ENCODE results near the gene AP1AR. TPM values are rescaled to one million over a fixed set of nuclear protein-coding genes. Genes with fewer than 3 reads are reported as not detected.

AP1AR gene
- total RNA-seq, 2 experiments from 2014 or later: 18.2 to 39.2 TPM

DNA sequence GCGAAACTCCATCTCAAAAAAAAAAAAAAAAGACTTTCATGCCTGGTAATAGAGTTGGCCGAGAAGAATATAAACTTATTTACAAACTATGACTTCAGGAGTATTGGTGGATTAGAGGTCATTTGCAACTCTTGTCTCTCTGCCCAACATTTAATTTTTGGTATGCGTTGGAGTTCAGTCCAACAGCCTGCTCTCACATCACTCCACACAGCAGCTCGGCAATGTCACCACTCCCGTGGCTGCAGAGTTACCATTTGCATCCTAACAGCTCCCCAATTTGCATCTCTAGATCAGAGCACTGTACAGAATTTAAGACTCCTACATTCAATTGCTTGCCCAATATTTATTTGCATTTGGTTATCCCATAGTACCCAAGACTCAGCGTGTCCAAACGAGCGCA lies 40.9 kb upstream of the AP1AR start:
- Histone ChIP-seq H3K9me3 (ENCODE audit: low read length) (no peaks in the 10 kb centered on the region), H2AFZ (ENCODE audit: low read length) (no peak overlapping the region), H4K20me1 (ENCODE audit: insufficient read depth, low read length) (no peaks in the 10 kb centered on the region), H3K4me3 (ENCODE audit: low read depth, low read length, poor library complexity, severe bottlenecking) (no peak overlapping the region), H3K9me2 (ENCODE audit: insufficient read depth, low read length) (no peaks in the 10 kb centered on the region), H3K27ac (ENCODE audit: low read depth, low read length, poor library complexity, severe bottlenecking) (no peak overlapping the region), H3K79me2 (ENCODE audit: insufficient read depth, low read depth, low read length) (no peaks in the 10 kb centered on the region), H3K36me3 (ENCODE audit: insufficient read depth, low read length) (peaks cover 7% of the 10 kb centered on the region; the same call in 1 of the 2 replicates), H3K4me1 (ENCODE audit: insufficient read depth, low read length, poor library complexity, severe bottlenecking) (no peaks in the 10 kb centered on the region), H3K4me2 (ENCODE audit: low read length) (no peak overlapping the region)
- no peak for TF ChIP-seq EZH2phosphoT487 (IDR thresholded peaks at IDR 0.05; ENCODE audit: borderline replicate concordance, low read depth, low read length)
- TF ChIP-seq, protein P1, sequence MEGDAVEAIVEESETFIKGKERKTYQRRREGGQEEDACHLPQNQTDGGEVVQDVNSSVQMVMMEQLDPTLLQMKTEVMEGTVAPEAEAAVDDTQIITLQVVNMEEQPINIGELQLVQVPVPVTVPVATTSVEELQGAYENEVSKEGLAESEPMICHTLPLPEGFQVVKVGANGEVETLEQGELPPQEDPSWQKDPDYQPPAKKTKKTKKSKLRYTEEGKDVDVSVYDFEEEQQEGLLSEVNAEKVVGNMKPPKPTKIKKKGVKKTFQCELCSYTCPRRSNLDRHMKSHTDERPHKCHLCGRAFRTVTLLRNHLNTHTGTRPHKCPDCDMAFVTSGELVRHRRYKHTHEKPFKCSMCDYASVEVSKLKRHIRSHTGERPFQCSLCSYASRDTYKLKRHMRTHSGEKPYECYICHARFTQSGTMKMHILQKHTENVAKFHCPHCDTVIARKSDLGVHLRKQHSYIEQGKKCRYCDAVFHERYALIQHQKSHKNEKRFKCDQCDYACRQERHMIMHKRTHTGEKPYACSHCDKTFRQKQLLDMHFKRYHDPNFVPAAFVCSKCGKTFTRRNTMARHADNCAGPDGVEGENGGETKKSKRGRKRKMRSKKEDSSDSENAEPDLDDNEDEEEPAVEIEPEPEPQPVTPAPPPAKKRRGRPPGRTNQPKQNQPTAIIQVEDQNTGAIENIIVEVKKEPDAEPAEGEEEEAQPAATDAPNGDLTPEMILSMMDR (conservative IDR thresholded peaks at IDR 0.05; ENCODE audit: low read length): no peak
- intact Hi-C loops (cut with micrococcal nuclease; ENCODE audit: unreplicated experiment): no loop called here
- ChIA-PET POLR2A (interaction anchor here (0.6 to 1.1 kb wide), 3 partner anchors 42 to 88 kb away, joined by 3 to 8 read pairs (median 5); no protein-coding TSS in a partner anchor), CTCF (ENCODE audit: unreplicated experiment) (no interaction called here)
- no TSS peak for BruUV-seq (replicated peaks)
- DNase-seq (ENCODE audit: low spot score): no peak

DNA sequence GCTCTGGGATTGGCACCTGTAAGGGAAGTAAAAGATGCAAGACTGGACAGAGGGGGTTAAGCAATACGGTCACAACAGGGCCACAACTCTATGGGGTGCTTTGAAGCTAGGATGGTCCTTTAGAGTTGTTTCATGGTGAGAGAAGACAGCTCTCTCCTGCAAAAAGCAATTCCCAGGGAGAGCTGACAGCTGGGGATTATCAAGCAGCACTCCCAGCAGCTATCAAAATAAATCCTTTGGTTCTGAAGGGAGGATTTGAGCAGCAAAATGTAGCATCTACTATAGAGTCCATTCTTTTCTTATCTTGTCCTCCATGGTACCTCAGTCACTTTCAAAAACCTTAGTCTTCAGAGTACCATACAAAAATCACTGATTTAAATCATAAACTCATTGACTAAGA lies 35.1 kb upstream of the AP1AR start:
- Histone ChIP-seq H3K79me2 (ENCODE audit: insufficient read depth, low read depth, low read length) (no peaks in the 10 kb centered on the region), H2AFZ (ENCODE audit: low read length) (no peak overlapping the region), H3K27ac (ENCODE audit: low read depth, low read length, poor library complexity, severe bottlenecking) (no peak overlapping the region), H3K4me2 (ENCODE audit: low read length) (no peak overlapping the region), H3K36me3 (ENCODE audit: insufficient read depth, low read length) (no peaks in the 10 kb centered on the region), H3K4me1 (ENCODE audit: insufficient read depth, low read length, poor library complexity, severe bottlenecking) (no peaks in the 10 kb centered on the region), H3K9me3 (ENCODE audit: low read length) (no peaks in the 10 kb centered on the region), H3K9me2 (ENCODE audit: insufficient read depth, low read length) (no peaks in the 10 kb centered on the region), H3K4me3 (ENCODE audit: low read depth, low read length, poor library complexity, severe bottlenecking) (no peak overlapping the region), H4K20me1 (ENCODE audit: insufficient read depth, low read length) (no peaks in the 10 kb centered on the region)
- POLR2A ChIA-PET: interaction anchor here (0.8 to 2.0 kb wide), 4 partner anchors 12 to 19 kb away, joined by 3 to 6 read pairs (median 4); no protein-coding TSS in a partner anchor
- no peak for DNase-seq (ENCODE audit: low spot score)
- no TSS peak for BruUV-seq (replicated peaks)
- CTCF ChIA-PET (ENCODE audit: unreplicated experiment): no interaction called here
- TF ChIP-seq, protein P1 (conservative IDR thresholded peaks at IDR 0.05; ENCODE audit: low read length): no peak
- TF ChIP-seq EZH2phosphoT487 (IDR thresholded peaks at IDR 0.05; ENCODE audit: borderline replicate concordance, low read depth, low read length): no peak
- intact Hi-C loops (cut with micrococcal nuclease; ENCODE audit: unreplicated experiment): no loop called here

DNA sequence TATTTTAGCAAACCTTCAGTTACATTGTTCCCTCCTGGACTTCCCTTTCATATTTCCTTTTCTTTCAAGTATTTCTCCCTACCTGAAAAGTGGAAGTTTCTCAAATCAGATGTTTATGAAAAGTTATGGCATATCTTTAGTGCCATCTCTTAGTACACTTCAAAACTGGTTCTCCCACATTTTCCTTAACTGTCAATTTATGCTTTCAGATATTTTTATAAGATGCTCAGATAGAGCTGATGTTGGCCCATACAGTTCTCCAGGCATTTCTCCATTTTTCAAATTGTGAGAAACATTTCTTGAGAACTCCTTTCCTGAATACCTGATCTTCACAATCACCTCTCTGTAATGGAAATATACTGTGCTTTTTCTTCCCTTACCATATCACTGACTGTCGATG lies 32.5 kb upstream of the AP1AR start:
- Histone ChIP-seq H3K4me1 (ENCODE audit: insufficient read depth, low read length, poor library complexity, severe bottlenecking) (peaks cover 8% of the 10 kb centered on the region), H4K20me1 (ENCODE audit: insufficient read depth, low read length) (no peaks in the 10 kb centered on the region), H3K9me3 (ENCODE audit: low read length) (no peaks in the 10 kb centered on the region), H3K36me3 (ENCODE audit: insufficient read depth, low read length) (no peaks in the 10 kb centered on the region), H3K4me2 (ENCODE audit: low read length) (no peak overlapping the region), H3K79me2 (ENCODE audit: insufficient read depth, low read depth, low read length) (no peaks in the 10 kb centered on the region), H3K4me3 (ENCODE audit: low read depth, low read length, poor library complexity, severe bottlenecking) (no peak overlapping the region), H3K27ac (ENCODE audit: low read depth, low read length, poor library complexity, severe bottlenecking) (no peak overlapping the region), H2AFZ (ENCODE audit: low read length) (no peak overlapping the region), H3K9me2 (ENCODE audit: insufficient read depth, low read length) (no peaks in the 10 kb centered on the region)
- no peak for TF ChIP-seq EZH2phosphoT487 (IDR thresholded peaks at IDR 0.05; ENCODE audit: borderline replicate concordance, low read depth, low read length)
- TF ChIP-seq, protein P1 (conservative IDR thresholded peaks at IDR 0.05; ENCODE audit: low read length): no peak
- DNase-seq (ENCODE audit: low spot score): no peak
- intact Hi-C loops (cut with micrococcal nuclease; ENCODE audit: unreplicated experiment): no loop called here
- CTCF ChIA-PET (ENCODE audit: unreplicated experiment): no interaction called here
- BruUV-seq (replicated peaks): no TSS peak
- POLR2A ChIA-PET: interaction anchor here (0.6 kb wide), 1 partner anchor 90 kb away, joined by 3 read pairs; no protein-coding TSS in a partner anchor

All from OCI-LY7 (cell line).